ENCODE results near the gene PABPN1L.

PABPN1L gene, protein sequence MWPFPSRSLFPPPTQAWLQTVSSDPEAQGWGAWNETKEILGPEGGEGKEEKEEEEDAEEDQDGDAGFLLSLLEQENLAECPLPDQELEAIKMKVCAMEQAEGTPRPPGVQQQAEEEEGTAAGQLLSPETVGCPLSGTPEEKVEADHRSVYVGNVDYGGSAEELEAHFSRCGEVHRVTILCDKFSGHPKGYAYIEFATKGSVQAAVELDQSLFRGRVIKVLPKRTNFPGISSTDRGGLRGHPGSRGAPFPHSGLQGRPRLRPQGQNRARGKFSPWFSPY

DNA sequence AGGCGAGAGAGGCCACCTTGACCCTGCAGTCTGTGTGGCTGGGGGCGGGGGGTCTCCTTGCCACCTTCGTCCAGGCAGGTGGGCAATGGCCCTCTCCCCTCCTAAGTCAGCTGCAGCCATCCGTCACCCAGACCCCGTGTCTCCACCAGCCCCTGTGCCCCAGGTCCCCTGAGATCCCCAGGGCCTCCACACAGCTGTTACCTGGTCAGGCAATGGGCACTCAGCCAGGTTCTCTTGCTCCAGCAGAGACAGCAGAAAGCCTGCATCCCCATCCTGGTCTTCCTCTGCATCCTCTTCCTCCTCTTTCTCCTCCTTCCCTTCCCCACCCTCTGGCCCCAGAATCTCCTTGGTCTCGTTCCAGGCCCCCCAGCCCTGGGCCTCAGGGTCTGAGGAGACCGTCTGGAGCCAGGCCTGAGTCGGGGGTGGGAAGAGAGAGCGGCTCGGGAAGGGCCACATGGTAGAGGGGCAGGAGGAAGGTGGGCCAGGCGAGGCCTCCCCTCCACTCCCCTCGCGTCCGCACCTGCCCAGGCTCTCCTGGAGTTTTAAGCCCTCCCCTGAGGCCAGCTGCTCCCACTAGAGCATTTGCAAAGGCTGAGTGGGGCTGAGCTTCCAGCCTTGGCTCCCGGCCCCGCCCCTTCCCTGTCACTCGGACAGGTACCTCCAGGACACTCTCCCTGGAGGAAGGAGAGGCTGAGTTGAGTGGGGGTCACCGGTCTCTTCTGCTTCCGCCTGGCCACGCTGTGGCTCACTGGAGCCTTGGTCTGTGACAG lies at the start of gene PABPN1L:
PABPN1L (minus strand) TSS at position 510 of the 770 bp plus-strand sequence; CDS start at position 456, 54 bp downstream.
- DNase-seq: no peak
- Mint-ChIP-seq H3K27ac (no peak within 1 kb of the TSS), H3K27me3 (peaks cover 41% of the 10 kb centered on the region), H3K36me3 (peaks cover 1% of the 10 kb centered on the region), H3K9me3 (no peaks in the 10 kb centered on the region), H3K4me1 (peaks cover 6% of the 10 kb centered on the region), H3K4me3 (no peak within 1 kb of the TSS)
- CTCF ChIA-PET: interaction anchor here (0.5 to 1.2 kb wide), 2 partner anchors 9 to 79 kb away, joined by 3 read pairs; no protein-coding TSS in a partner anchor

- no peak overlapping the region for H3K27ac Mint-ChIP-seq
- H3K4me1 Mint-ChIP-seq: peaks cover 4% of the 10 kb centered on the region
- CTCF ChIA-PET: no interaction called here
- H3K36me3 Mint-ChIP-seq: no peaks in the 10 kb centered on the region
- peaks cover 8% of the 10 kb centered on the region for H3K9me3 Mint-ChIP-seq
- H3K27me3 Mint-ChIP-seq: no peaks in the 10 kb centered on the region
- DNase-seq: no peak
- H3K4me3 Mint-ChIP-seq: no peak overlapping the region
Measured at GRCh38 chr16:88915639-88916327, 49.3 kb upstream of the PABPN1L start.

DNA sequence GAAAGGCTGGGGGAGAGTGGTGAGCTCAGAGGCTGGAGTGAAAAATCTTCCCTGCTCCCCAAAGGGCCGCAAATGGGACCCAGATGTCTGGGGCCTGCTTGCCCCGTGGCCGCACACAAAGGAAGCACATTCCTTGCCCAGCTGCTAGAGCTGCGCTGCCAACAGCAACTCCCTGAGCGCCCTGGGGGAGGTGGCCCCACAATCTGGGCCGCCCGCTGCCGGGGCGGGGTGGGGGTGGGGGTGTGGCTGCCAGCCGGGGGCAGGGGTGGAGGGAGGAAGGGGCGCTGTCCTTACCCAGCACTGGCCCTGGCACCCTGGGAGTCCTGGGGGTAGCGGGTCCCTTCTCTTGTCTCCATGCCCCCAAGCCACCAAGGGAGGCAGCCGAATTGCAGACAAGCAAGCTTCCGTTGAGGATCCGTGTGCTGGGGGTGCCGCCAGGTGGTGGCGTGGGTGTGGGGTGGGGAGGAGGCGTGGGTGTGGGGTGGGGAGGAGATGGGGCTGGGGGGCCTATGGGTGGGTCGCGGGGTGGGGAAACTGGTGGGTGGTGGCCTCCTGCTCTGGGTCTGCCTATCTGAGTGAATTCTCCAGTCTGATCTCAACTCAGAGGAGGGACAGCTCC lies 48.4 kb upstream of the PABPN1L start:
- Mint-ChIP-seq H3K9me3 (peaks cover 8% of the 10 kb centered on the region), H3K36me3 (no peaks in the 10 kb centered on the region), H3K4me3 (no peak overlapping the region), H3K27ac (no peak overlapping the region), H3K4me1 (no peaks in the 10 kb centered on the region), H3K27me3 (no peaks in the 10 kb centered on the region)
- DNase-seq: no peak
- CTCF ChIA-PET: no interaction called here

DNA sequence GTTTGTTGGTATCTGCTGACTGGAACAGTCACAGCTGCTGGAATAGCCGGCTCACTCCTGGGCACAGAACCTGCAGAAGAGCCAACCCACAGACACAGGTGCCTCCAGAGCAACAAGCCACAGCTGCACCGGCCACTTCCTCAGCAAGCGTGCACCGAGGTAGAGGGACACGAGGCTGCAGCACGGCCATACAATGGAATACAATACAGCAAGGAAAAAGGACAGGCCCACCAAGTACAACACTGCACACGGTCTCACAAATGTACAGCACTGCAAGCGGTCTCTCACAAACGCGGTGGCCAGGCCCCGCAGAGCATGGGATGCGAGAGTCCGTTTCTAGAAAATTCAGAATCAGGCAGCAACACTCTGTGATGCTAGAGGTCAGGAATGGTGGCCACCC lies 47.4 kb upstream of the PABPN1L start:
- CTCF ChIA-PET: no interaction called here
- Mint-ChIP-seq H3K27ac (no peak overlapping the region), H3K4me3 (no peak overlapping the region), H3K27me3 (no peaks in the 10 kb centered on the region), H3K36me3 (no peaks in the 10 kb centered on the region), H3K9me3 (peaks cover 8% of the 10 kb centered on the region), H3K4me1 (no peaks in the 10 kb centered on the region)
- no peak for DNase-seq

DNA sequence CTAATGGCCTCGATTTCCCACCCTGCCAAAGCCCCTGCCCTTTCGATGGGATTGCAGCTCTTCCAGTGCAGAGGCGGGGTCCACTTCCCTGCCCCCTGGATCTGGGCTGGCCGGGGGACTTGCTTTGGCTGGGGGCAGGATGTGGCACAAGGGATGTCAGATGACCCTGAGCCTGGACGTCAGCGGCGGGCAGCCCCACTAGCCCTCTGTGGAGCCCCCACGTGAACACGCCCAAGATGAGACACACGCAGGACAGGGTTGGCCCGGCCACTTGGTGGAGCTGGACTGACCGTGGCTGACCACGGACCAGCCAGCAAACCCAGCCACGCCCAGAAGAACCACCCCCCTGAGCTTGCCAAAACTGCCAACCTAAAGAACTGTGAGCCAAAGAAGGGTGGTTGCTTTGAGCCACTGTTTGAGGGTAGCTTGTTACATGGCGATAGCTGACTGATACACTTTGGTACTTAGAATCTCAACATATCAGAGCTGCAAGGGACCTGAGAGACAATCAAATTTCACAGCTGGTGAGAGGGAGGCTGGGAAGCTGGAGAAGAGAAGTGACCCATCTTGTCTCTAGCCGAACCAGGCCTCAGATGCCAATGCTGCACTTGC lies 46.6 kb upstream of the PABPN1L start:
- Mint-ChIP-seq H3K27ac (no peak overlapping the region), H3K9me3 (peaks cover 8% of the 10 kb centered on the region), H3K4me3 (no peak overlapping the region), H3K36me3 (no peaks in the 10 kb centered on the region), H3K4me1 (no peaks in the 10 kb centered on the region), H3K27me3 (no peaks in the 10 kb centered on the region)
- CTCF ChIA-PET: no interaction called here
- no peak for DNase-seq

DNA sequence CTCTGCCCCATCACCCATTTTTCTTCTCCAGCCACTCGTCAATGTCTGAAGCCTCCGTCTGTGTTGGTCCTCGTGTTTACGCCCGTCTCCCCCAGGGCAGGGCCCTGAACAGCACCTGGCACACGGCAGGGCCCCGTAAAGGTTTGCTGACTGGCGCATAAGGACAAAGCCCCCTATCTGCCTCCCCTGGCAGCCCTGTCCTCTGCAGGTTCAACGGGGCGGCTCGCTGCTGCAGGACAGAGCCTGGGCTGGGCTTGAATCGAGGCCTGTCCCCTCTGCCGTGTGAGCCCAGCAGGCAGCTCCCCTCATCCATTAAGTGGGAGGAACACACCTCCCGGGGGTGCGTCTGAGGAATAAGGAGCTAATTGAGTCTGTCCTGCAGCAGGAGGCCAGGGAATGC lies 46.1 kb upstream of the PABPN1L start:
- Mint-ChIP-seq H3K4me3 (no peak overlapping the region), H3K27ac (no peak overlapping the region), H3K36me3 (no peaks in the 10 kb centered on the region), H3K4me1 (no peaks in the 10 kb centered on the region), H3K9me3 (peaks cover 8% of the 10 kb centered on the region), H3K27me3 (no peaks in the 10 kb centered on the region)
- DNase-seq: no peak
- CTCF ChIA-PET: no interaction called here

GRCh38 chr16:88911946-88912310 lies 45.5 kb upstream of the PABPN1L start:
- Mint-ChIP-seq H3K27ac (no peak overlapping the region), H3K9me3 (peaks cover 8% of the 10 kb centered on the region), H3K4me1 (no peaks in the 10 kb centered on the region), H3K4me3 (no peak overlapping the region), H3K36me3 (no peaks in the 10 kb centered on the region), H3K27me3 (no peaks in the 10 kb centered on the region)
- DNase-seq: no peak
- CTCF ChIA-PET: no interaction called here

DNA sequence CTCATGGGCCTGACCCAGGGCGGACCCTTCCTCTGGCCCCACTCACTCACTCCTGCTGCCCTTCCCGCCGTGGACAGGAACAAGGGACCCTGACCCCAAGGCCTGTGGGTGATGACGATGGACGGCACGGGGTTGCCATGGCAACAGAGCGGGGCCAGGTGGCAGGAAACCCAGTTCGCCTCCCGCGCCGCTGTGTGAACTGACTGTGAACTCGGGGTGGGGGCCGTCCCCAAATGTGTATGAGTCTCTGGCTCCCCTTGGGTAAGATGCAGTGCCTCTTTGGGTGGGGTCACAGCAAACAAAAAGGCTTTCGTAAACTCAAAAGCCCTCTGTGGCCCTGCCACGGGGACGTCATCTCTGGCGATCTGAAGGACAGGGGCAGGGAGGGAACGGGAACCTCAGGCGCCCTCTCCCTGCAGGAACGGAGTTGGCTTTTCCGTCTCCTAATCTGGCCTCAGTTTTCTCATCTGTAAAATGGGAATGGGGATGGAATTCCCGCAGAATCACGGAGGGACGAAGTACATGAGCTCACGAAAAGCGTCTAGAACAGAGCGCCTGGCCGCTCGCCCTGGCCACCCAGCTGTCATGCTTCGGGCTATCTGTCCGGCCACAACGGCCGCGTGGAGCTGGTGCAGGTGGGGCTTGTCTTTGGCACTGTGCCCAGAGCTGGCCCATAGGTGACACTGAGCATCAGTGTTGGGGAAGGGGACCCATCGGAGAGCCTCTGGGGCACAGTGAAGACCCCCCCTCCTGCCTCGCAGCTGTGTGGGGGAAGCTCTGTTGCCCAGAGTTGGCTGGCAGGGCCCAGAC lies 44.9 kb upstream of the PABPN1L start:
- CTCF ChIA-PET: no interaction called here
- no peak for DNase-seq
- no peak overlapping the region for H3K27ac Mint-ChIP-seq
- H3K4me3 Mint-ChIP-seq: no peak overlapping the region
- H3K9me3 Mint-ChIP-seq: peaks cover 8% of the 10 kb centered on the region
- H3K27me3 Mint-ChIP-seq: no peaks in the 10 kb centered on the region
- H3K36me3 Mint-ChIP-seq: no peaks in the 10 kb centered on the region
- no peaks in the 10 kb centered on the region for H3K4me1 Mint-ChIP-seq

GRCh38 chr16:88910284-88911135 lies 44.0 kb upstream of the PABPN1L start:
- Mint-ChIP-seq H3K36me3 (no peaks in the 10 kb centered on the region), H3K4me1 (no peaks in the 10 kb centered on the region), H3K9me3 (peaks cover 2% of the 10 kb centered on the region), H3K4me3 (no peak overlapping the region), H3K27ac (no peak overlapping the region), H3K27me3 (no peaks in the 10 kb centered on the region)
- CTCF ChIA-PET: no interaction called here
- no peak for DNase-seq

DNA sequence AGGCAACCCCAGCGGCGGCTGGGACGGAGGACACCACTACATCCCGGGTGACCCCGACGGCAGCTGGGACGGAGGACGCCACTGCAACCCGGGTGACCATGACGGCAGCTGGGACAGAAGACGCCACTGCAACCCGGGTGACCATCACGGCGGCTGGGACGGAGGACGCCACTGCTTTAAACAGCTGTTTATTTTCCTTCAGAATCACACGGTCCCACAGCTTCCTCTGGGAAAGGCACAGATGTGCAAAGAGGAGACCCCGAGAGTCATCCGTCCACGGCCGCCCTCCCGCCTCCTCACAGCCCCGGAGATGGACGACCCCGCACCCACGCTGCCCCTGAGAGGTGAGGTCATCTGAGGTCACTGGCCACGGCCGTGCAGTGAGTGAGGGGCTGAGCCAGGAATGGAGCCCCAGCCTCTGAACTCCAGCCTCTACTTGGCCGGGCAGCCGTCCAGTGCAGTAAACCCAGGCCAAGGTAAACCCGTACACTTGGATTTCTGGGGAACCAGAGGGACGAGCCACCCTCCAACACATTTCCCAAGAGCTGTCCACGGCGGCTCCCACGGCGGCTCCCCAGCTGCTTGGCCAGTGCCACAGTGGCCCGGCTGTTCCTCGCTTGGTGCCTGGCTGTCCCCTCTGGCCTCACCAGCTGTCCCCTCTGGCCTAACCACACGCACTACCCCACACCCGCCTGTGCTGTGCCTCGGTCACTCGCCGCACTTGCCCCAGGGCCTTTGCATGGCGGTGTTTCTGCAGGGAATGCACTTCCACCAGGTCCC lies 43.2 kb upstream of the PABPN1L start:
- Mint-ChIP-seq H3K36me3 (no peaks in the 10 kb centered on the region), H3K4me3 (no peak overlapping the region), H3K27ac (no peak overlapping the region), H3K9me3 (peaks cover 2% of the 10 kb centered on the region), H3K27me3 (no peaks in the 10 kb centered on the region), H3K4me1 (no peaks in the 10 kb centered on the region)
- no peak for DNase-seq
- CTCF ChIA-PET: no interaction called here

GRCh38 chr16:88908307-88908706 lies 41.8 kb upstream of the PABPN1L start:
- Mint-ChIP-seq H3K9me3 (no peaks in the 10 kb centered on the region), H3K4me3 (no peak overlapping the region), H3K36me3 (no peaks in the 10 kb centered on the region), H3K27ac (no peak overlapping the region), H3K27me3 (no peaks in the 10 kb centered on the region), H3K4me1 (no peaks in the 10 kb centered on the region)
- CTCF ChIA-PET: no interaction called here
- no peak for DNase-seq

DNA sequence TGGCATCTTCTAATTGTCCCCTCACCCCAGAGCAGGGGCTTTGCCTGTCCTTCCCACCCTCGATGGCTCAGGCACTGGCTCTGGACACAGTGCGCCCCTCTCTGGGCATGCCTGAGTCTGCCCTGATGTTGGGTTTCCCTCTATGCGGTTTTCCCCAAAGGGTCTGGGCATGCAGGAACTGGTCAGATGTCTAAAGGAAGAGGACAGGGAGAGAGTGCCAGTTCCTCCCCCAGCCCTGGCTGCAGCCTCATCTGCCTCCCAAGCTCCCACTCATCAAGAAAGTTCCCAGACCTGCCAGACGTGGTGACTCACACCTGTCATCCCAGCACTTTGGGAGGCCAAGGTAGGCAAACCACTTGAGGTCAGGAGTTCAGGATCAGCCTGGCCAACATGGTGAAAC lies 41.3 kb upstream of the PABPN1L start:
- CTCF ChIA-PET: no interaction called here
- no peak overlapping the region for H3K27ac Mint-ChIP-seq
- H3K36me3 Mint-ChIP-seq: no peaks in the 10 kb centered on the region
- no peak for DNase-seq
- no peaks in the 10 kb centered on the region for H3K9me3 Mint-ChIP-seq
- H3K4me1 Mint-ChIP-seq: no peaks in the 10 kb centered on the region
- no peaks in the 10 kb centered on the region for H3K27me3 Mint-ChIP-seq
- H3K4me3 Mint-ChIP-seq: no peak overlapping the region

Measured in activated naive CD4-positive, alpha-beta T cell treated with anti-CD3 and anti-CD28 coated beads, Interleukin-2, amount 10 ng/mL, durations not matched to agents 7 days and 5 days (primary cell).